GM18511 (cell line): ENCODE measurements around the gene HSD3B7.

Experiments used
- ATAC-seq: cut with Tn5 transposase; IDR thresholded peaks from one replicate; pipeline ENCODE4 v1.9.1; 2021; ENCODE audit warnings: mild to moderate bottlenecking, moderate library complexity; ENCODE audit not compliant: unreplicated experiment

HSD3B7 gene

GRCh38 chr16:30982548-30983288 is 2.3 kb upstream of the HSD3B7 start:
- ATAC-seq = no peak

- no peak for ATAC-seq
Observed at GRCh38 chr16:30983289-30983889, 1.6 kb upstream of the HSD3B7 start.

DNA sequence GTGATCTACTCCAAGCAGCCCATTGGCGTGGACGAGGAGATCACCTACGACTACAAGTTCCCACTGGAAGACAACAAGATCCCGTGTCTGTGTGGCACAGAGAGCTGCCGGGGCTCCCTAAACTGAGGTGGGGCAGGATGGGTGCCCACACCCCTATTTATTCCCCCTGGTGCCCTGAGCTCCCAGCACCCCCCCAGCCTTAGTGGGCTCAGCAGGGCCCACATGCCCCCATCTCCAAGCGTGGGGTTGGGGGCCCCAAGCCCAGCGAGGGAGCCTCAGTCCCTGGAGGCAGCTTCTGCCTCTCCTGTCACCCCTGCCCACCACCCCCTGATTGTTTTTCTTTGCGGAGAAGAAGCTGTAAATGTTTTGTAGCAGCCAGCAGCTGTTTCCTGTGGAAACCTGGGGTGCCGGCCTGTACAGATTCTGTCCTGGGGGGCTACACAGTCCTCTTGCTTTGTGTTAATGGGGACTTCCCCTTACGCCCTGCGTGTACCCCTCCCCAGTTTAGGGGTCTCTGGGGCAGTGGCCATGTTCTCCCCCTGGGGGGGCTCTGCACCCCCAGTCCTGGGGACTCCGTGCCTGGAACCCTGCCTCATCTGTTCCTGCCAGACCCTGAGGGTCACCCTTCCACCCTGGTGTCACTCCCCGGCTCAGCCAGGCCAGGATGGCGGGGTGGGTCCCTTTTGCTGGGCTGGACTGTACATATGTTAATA is 953 bp upstream of the HSD3B7 start:
- no peak for ATAC-seq

DNA sequence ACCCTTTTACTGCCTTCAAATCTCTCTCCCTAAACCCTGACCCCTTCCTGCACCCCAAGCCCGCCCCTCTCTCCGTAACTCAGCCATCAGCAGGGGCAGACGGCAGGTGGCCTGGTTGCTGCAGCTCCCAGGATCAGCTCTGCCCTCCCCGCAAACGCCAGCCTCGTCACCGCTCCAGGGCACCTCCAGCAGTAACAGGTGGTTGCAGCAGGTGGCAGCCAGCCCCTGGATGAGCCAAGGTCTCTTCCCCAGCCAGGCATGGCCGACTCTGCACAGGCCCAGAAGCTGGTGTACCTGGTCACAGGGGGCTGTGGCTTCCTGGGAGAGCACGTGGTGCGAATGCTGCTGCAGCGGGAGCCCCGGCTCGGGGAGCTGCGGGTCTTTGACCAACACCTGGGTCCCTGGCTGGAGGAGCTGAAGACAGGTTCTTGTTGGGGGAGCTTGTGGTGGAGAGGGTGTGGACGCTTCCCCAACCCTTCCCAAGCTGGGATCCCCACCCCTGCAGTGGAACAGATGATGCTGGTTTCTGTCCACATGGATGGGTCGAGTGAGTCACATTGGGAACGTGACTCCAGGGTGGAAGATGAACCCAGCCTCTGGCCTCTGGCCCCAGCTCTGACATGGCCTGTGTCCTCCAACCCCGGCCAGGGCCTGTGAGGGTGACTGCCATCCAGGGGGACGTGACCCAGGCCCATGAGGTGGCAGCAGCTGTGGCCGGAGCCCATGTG is 558 bp downstream of the HSD3B7 start:
- ATAC-seq = no peak

DNA sequence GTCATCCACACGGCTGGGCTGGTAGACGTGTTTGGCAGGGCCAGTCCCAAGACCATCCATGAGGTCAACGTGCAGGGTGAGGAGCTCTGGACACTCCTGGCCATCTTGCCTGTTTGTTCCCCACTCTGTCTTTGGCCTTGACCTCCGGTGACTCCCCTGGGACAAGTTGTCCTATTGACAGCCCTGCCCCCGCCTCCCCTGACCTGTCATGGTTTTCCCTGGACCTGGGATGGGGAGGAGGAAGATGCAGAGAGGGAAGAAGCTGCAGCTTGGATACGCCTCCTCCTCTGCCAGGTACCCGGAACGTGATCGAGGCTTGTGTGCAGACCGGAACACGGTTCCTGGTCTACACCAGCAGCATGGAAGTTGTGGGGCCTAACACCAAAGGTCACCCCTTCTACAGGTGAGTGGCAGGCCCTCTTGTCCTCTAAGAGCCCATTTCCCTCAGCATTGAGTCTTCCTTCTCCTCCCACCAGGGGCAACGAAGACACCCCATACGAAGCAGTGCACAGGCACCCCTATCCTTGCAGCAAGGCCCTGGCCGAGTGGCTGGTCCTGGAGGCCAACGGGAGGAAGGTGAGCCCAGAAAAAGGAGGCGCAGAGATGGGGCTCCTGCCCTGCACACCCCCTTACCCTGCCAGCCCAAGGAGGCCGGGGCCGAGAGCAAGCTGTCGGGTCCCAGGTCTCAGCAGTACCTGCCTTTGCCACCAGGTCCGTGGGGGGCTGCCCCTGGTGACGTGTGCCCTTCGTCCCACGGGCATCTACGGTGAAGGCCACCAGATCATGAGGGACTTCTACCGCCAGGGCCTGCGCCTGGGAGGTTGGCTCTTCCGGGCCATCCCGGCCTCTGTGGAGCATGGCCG is 1.4 kb downstream of the HSD3B7 start:
- no peak for ATAC-seq

- ATAC-seq = no peak
Observed at GRCh38 chr16:30987581-30988190, 2.7 kb downstream of the HSD3B7 start.

GRCh38 chr16:30989469-30990047 is 4.6 kb downstream of the HSD3B7 start:
- no peak for ATAC-seq

GRCh38 chr16:30990105-30990504 is 5.1 kb downstream of the HSD3B7 start:
- no peak for ATAC-seq

GRCh38 chr16:30991052-30991451 is 6.0 kb downstream of the HSD3B7 start:
- ATAC-seq = no peak

- no peak for ATAC-seq
Observed at GRCh38 chr16:30992276-30992780, 7.3 kb downstream of the HSD3B7 start.

DNA sequence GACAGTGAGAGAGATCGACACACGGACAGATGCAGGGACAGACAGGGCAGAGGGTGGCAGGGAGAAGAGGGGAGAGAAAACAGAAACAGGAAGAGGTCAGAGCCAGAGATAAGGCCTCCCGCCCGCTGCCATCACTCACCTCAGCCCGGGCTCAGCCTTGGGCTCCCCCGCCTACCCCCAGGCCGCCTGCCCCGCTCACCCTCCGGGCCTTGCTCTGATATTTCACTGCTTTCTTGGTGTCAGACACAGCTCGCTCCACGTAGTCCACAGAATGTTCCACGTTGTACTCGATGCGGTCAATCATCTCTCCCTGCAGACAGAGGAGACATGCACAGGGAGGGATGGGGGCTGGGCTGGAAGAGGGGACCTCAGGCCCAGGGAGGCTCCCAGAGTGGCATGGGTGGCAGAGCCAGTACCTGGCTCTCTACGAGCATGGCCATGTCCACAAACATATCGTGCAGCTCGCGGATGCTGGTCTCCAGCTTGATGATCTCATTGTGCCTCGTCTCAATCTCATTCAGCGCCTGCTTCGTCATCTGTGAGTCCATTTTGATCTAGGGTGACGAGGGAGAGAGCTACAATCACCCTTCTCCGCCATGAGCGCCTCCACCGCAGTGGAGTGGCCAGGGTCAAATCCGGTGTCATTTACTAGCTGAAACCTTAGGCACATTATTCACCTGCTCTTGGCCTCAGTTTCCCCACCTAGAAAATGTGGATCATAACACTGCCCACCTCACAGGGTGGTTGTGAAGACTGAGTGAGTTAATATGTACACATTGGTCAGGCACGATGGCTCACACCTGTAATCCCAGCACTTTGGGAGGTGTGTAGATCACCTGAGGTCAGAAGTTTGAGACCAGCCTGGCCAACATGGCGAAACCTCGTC is 8.2 kb downstream of the HSD3B7 start:
- ATAC-seq = no peak

DNA sequence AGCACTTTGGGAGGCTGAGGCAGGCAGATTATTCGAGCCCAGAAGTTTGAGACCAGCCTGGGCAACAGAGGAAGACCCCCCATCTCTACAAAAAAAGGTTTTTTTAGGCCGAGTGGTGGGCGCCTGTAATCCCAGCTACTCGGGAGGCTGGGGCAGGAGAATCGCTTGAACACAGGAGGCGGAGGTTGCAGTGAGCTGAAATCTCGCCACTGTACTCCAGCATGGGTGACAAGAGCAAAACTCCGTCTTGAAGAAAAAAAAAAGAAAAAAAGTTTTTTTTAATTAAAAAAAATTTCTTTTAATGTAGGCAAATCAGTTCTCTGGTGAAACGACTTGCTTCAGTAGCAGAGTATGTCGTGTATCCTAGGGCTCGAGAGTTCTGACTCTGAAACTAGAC is 10.9 kb downstream of the HSD3B7 start:
- ATAC-seq = no peak

DNA sequence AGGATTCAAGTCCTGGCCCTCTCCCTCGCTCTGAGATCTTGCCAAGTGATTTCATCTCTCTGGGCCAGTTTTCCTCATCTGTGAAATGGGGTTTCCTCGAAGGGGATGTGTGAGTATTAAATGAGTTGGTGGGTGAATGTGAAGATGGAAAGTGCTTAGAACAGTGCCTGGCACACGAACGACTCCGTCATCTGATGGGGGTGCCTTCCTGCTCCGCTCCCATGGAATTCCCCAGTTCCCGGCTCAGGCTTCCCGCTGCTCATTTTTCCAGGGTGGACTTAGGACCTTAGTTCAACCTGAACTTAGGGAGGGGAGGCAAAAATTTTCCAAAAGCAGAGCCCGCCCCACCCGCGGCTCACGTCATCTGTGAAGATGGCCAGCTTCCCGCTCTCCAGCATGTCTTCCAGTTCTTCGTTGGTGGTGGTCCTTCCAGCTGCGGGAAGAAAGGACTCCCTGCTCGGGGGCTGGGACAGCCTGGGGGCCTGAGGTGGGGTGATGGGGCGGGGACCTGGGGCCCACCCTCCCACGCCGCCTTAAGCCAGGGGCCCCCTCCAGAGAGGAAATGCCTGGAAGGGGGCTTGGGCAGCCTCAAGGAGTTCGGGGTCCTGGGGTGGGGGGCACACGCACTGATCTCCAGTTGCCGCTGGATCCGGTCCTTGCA is 11.4 kb downstream of the HSD3B7 start:
- ATAC-seq = peak; percentile 10

- peak; percentile 89 for ATAC-seq
Observed at GRCh38 chr16:30996985-30997724, 12.1 kb downstream of the HSD3B7 start.

- no peak for ATAC-seq
Observed at GRCh38 chr16:30997725-30998711, 13.0 kb downstream of the HSD3B7 start.
